H9 (cell line): ENCODE results near the gene ZNF440. TPM values are rescaled to one million over a fixed set of nuclear protein-coding genes. Genes with fewer than 3 reads are reported as not detected.
"Not testable (repeated sequence)": the region's sequence is repeated elsewhere in the genome, so short reads cannot be mapped to it uniquely, and the experiment has no call there.

ENCODE experiments used
- DNase-seq: peaks from one replicate; pipeline ENCODE4 v3.0.0-alpha.2; 2017
- H2AFZ ChIP-seq: one replicate; pipeline ENCODE4 v1.6.1; 2013; ENCODE audit warnings: mild to moderate bottlenecking, low read length, control low read depth, moderate library complexity
- H2AK5ac ChIP-seq: 2 replicates; pipeline ENCODE4 v1.6.1; 2013; ENCODE audit warnings: low read length, control low read depth, mixed read lengths; ENCODE audit not compliant: insufficient read length
- H2BK120ac ChIP-seq: one replicate; pipeline ENCODE4 v1.6.1; 2013; ENCODE audit warnings: low read depth, mild to moderate bottlenecking, low read length, control low read depth, inconsistent platforms; ENCODE audit not compliant: poor library complexity, severe bottlenecking
- H2BK12ac ChIP-seq: 2 replicates; pipeline ENCODE4 v1.6.1; 2013; ENCODE audit warnings: low read length, control low read depth, mixed read lengths, low read depth; ENCODE audit not compliant: insufficient read length
- H2BK15ac ChIP-seq: 2 replicates; pipeline ENCODE4 v1.6.1; 2013; ENCODE audit warnings: low read depth, low read length, control low read depth
- H2BK20ac ChIP-seq: one replicate; pipeline ENCODE4 v1.6.1; 2013; ENCODE audit warnings: low read depth, mild to moderate bottlenecking, low read length, control low read depth, inconsistent platforms; ENCODE audit not compliant: poor library complexity, severe bottlenecking
- H2BK5ac ChIP-seq: 2 replicates; pipeline ENCODE4 v1.6.1; 2013; ENCODE audit warnings: low read length, control low read depth, mixed read lengths; ENCODE audit not compliant: insufficient read length
- H3K14ac ChIP-seq: 2 replicates; pipeline ENCODE4 v1.6.1; 2013; ENCODE audit warnings: low read length, control low read depth; ENCODE audit not compliant: insufficient read depth
- H3K18ac ChIP-seq: 2 replicates; pipeline ENCODE4 v1.6.1; 2013; ENCODE audit warnings: low read depth, mild to moderate bottlenecking, mixed read lengths, low read length, control low read depth; ENCODE audit not compliant: insufficient read length
- H3K23ac ChIP-seq: 2 replicates; pipeline ENCODE4 v1.6.1; 2013; ENCODE audit warnings: low read length, control low read depth, mixed read lengths, low read depth; ENCODE audit not compliant: insufficient read length
- H3K23me2 ChIP-seq: 2 replicates; pipeline ENCODE4 v1.6.1; 2013; ENCODE audit warnings: low read depth, mild to moderate bottlenecking, mixed read lengths, low read length, control low read depth; ENCODE audit not compliant: insufficient read length, poor library complexity, severe bottlenecking
- H3K27ac ChIP-seq: 2 replicates; pipeline ENCODE4 v1.5.1; 2013; ENCODE audit warnings: low read length, control low read depth, mixed read lengths, low read depth; ENCODE audit not compliant: insufficient read length
- H3K27me3 ChIP-seq: 2 replicates; pipeline ENCODE4 v1.6.1; 2013; ENCODE audit warnings: low read length, control low read depth, inconsistent platforms; ENCODE audit not compliant: insufficient read depth
- H3K4ac ChIP-seq: 2 replicates; pipeline ENCODE4 v1.6.1; 2013; ENCODE audit warnings: low read depth, mild to moderate bottlenecking, control low read depth, inconsistent platforms, low read length, moderate library complexity
- H3K4me1 ChIP-seq: 2 replicates; pipeline ENCODE4 v1.6.1; 2013; ENCODE audit warnings: low read length, control low read depth, inconsistent platforms; ENCODE audit not compliant: insufficient read depth
- H3K4me2 ChIP-seq: 2 replicates; pipeline ENCODE4 v1.6.1; 2013; ENCODE audit warnings: low read length, control low read depth, mixed read lengths; ENCODE audit not compliant: insufficient read length, insufficient read depth
- H3K56ac ChIP-seq: 2 replicates; pipeline ENCODE4 v1.6.1; 2013; ENCODE audit warnings: low read depth, mild to moderate bottlenecking, mixed read lengths, low read length, control low read depth; ENCODE audit not compliant: insufficient read length
- H3K79me1 ChIP-seq: 2 replicates; pipeline ENCODE4 v1.6.1; 2013; ENCODE audit warnings: low read depth, mild to moderate bottlenecking, moderate library complexity, low read length, control low read depth, inconsistent platforms; ENCODE audit not compliant: insufficient read depth, poor library complexity, severe bottlenecking
- H3K79me2 ChIP-seq: 2 replicates; pipeline ENCODE4 v1.6.1; 2013; ENCODE audit warnings: low read length, control low read depth, inconsistent platforms; ENCODE audit not compliant: insufficient read depth
- H3K9ac ChIP-seq: 2 replicates; pipeline ENCODE4 v1.6.1; 2013; ENCODE audit warnings: low read length, control low read depth, mixed read lengths; ENCODE audit not compliant: insufficient read length; ENCODE audit errors: extremely low read depth
- H3K9me3 ChIP-seq: one replicate; pipeline ENCODE4 v1.6.1; 2013; ENCODE audit warnings: low read depth, low read length, inconsistent platforms; ENCODE audit not compliant: control insufficient read depth
- H3T11ph ChIP-seq: one replicate; pipeline ENCODE4 v1.6.1; 2013; ENCODE audit warnings: mild to moderate bottlenecking, low read length, control low read depth, inconsistent platforms
- H4K20me1 ChIP-seq: one replicate; pipeline ENCODE4 v1.6.1; 2013; ENCODE audit not compliant: control insufficient read depth, insufficient read length, insufficient read depth
- H4K5ac ChIP-seq: 2 replicates; pipeline ENCODE4 v1.6.1; 2013; ENCODE audit warnings: low read depth, mild to moderate bottlenecking, mixed read lengths, low read length, control low read depth; ENCODE audit not compliant: insufficient read length
- H4K8ac ChIP-seq: replicated peaks from 2 replicates; pipeline ENCODE4 v1.6.1; 2013; ENCODE audit warnings: low read length, control low read depth, mixed read lengths, low read depth; ENCODE audit not compliant: insufficient read length
- H4K91ac ChIP-seq: 2 replicates; pipeline ENCODE4 v1.6.1; 2013; ENCODE audit warnings: low read depth, mild to moderate bottlenecking, moderate library complexity, mixed read lengths, low read length, control low read depth; ENCODE audit not compliant: insufficient read length
- H3K27ac Mint-ChIP-seq, 3 experiments: 2 replicates in 2 of 3; 3 replicates in 1 of 3; pipeline ENCODE4 v1.8.0; 2020 to 2021; ENCODE audit warnings: mixed read lengths in 3 of 3, mild to moderate bottlenecking in 1 of 3, moderate library complexity in 1 of 3
- H3K27me3 Mint-ChIP-seq: 2 replicates; pipeline ENCODE4 v1.8.0; 2021; ENCODE audit warnings: low read depth, mild to moderate bottlenecking, moderate library complexity, mixed read lengths
- H3K36me3 Mint-ChIP-seq, 3 experiments: 2 replicates in 2 of 3; 3 replicates in 1 of 3; pipeline ENCODE4 v1.8.0; 2020 to 2021; ENCODE audit warnings: low read depth in 3 of 3, mixed read lengths in 3 of 3; ENCODE audit not compliant: insufficient read depth in 1 of 3
- H3K4me1 Mint-ChIP-seq, 2 experiments: 2 replicates each; pipeline ENCODE4 v1.8.0; 2020; ENCODE audit warnings: mixed read lengths in 2 of 2
- H3K4me3 Mint-ChIP-seq, 2 experiments: 2 replicates in 1 of 2; 3 replicates in 1 of 2; pipeline ENCODE4 v1.8.0; 2020 to 2021; ENCODE audit warnings: mild to moderate bottlenecking in 2 of 2, mixed read lengths in 2 of 2, moderate library complexity in 1 of 2
- H3K9me3 Mint-ChIP-seq, 2 experiments: 2 replicates in 1 of 2; 3 replicates in 1 of 2; pipeline ENCODE4 v1.8.0; 2020; ENCODE audit warnings: mild to moderate bottlenecking in 2 of 2, mixed read lengths in 2 of 2, moderate library complexity in 1 of 2
- CTCF ChIP-seq: fragments of 200-600 bp; sonication (generic); conservative IDR thresholded peaks from 3 replicates; pipeline ENCODE4 v1.8.0; 2021; ENCODE audit warnings: antibody characterized with exemption, mild to moderate bottlenecking
- WGBS: extraction: QIAGEN DNeasy Blood & Tissue Kit; methylation state at CpG from one replicate; pipeline ENCODE4 v1.1.7; 2013; ENCODE audit warnings: missing lambda C conversion rate, low lambda C conversion rate, mixed read lengths; ENCODE audit not compliant: insufficient read length; ENCODE audit errors: extremely low coverage; 5-methylcytosine and 5-hydroxymethylcytosine counted together
- total RNA-seq: library from RNA; stranded (reverse); gene quantifications from 2 replicates; pipeline ENCODE4 v1.2.1, GENCODE V29; 2021

Gene ZNF440
- total RNA-seq, 1 experiment from 2014 or later: 4.1 TPM

- H3K9ac ChIP-seq: no peak within 1 kb of the TSS
- Mint-ChIP-seq H3K4me1 (peaks cover 16 to 17% of the 10 kb centered on the region in 2 experiments), H3K27me3 (peaks cover 34% of the 10 kb centered on the region), H3K4me3 (peak within 1 kb of the TSS in 1 of 2 experiments; percentile 68; a peak in 2 of 5 replicates), H3K27ac (no peak within 1 kb of the TSS; a peak in 1 of 7 replicates), H3K36me3 (peaks cover 0 to 8% (median 0%) of the 10 kb centered on the region in 3 experiments; a peak in 3 of 7 replicates), H3K9me3 (peaks cover 31 to 56% of the 10 kb centered on the region in 2 experiments)
- no peak within 1 kb of the TSS for H2AFZ ChIP-seq
- no peaks in the 10 kb centered on the region for H3K27me3 ChIP-seq
- H3K9me3 ChIP-seq: no peaks in the 10 kb centered on the region
- H3K27ac ChIP-seq: no peak within 1 kb of the TSS
- no peaks in the 10 kb centered on the region for H3K4me1 ChIP-seq
- no peak within 1 kb of the TSS for H2BK120ac ChIP-seq
- no peak within 1 kb of the TSS for H4K5ac ChIP-seq
- H3K4me2 ChIP-seq: peak within 1 kb of the TSS; percentile 28
- no peak within 1 kb of the TSS for H3T11ph ChIP-seq
- H3K79me1 ChIP-seq: no peaks in the 10 kb centered on the region
- H4K8ac ChIP-seq: no peak within 1 kb of the TSS
- H2AK5ac ChIP-seq: no peak within 1 kb of the TSS
- no peak within 1 kb of the TSS for H2BK12ac ChIP-seq
- DNase-seq: peak; percentile 37
- H3K14ac ChIP-seq: no peak within 1 kb of the TSS
- no peak within 1 kb of the TSS for H2BK20ac ChIP-seq
- no CpG with 5 or more reads among the region's 59 CpGs for WGBS
- no peak within 1 kb of the TSS for H3K56ac ChIP-seq
- no peak within 1 kb of the TSS for H3K4ac ChIP-seq
- H4K20me1 ChIP-seq: no peaks in the 10 kb centered on the region
- H2BK5ac ChIP-seq: no peak within 1 kb of the TSS
- H3K79me2 ChIP-seq: no peaks in the 10 kb centered on the region
- peaks cover 4% of the 10 kb centered on the region for H3K23me2 ChIP-seq
- no peak for TF ChIP-seq CTCF
- H2BK15ac ChIP-seq: no peak within 1 kb of the TSS
- no peak within 1 kb of the TSS for H3K18ac ChIP-seq
- no peak within 1 kb of the TSS for H4K91ac ChIP-seq
- H3K23ac ChIP-seq: no peak within 1 kb of the TSS
Measured at GRCh38 chr19:11848594-11849469, 34.8 kb downstream of the ZNF440 start, which contains the start of gene ZNF439. Gene ZNF439, plus strand, starts transcription at chr19:11848726. Its CDS starts 142 bp downstream, at chr19:11848868.

GRCh38 chr19:11850289-11850688, 36.2 kb downstream of the ZNF440 start:
- Mint-ChIP-seq H3K9me3 (peaks cover 29 to 54% of the 10 kb centered on the region in 2 experiments), H3K4me1 (peaks cover 16 to 17% of the 10 kb centered on the region in 2 experiments), H3K27me3 (peaks cover 27% of the 10 kb centered on the region)
- not testable (repeated sequence) for H3K4me3 Mint-ChIP-seq, H3K27me3 ChIP-seq, H2BK5ac ChIP-seq, H3K79me2 ChIP-seq, H3K9me3 ChIP-seq, H2BK12ac ChIP-seq, H3K36me3 Mint-ChIP-seq, H2BK15ac ChIP-seq, H4K91ac ChIP-seq, H4K8ac ChIP-seq, H2AFZ ChIP-seq, H3K4me1 ChIP-seq, H3K23me2 ChIP-seq, H2BK20ac ChIP-seq, H3K27ac ChIP-seq, H4K5ac ChIP-seq, DNase-seq, H3K18ac ChIP-seq, H4K20me1 ChIP-seq, H3K27ac Mint-ChIP-seq, H3T11ph ChIP-seq, H3K79me1 ChIP-seq, H2BK120ac ChIP-seq, H3K4ac ChIP-seq, H3K56ac ChIP-seq, H3K14ac ChIP-seq, H3K9ac ChIP-seq, H3K23ac ChIP-seq, H2AK5ac ChIP-seq, H3K4me2 ChIP-seq
- WGBS: no CpG with 5 or more reads among the region's 4 CpGs
